GM19324 (cell line): ENCODE results near the gene TTC28.

Source experiments
- ATAC-seq: cut with Tn5 transposase; IDR thresholded peaks from one replicate; pipeline ENCODE4 v1.9.1; 2021; ENCODE audit warnings: mild to moderate bottlenecking, moderate library complexity; ENCODE audit not compliant: unreplicated experiment, low FRiP score

The TTC28 gene

DNA sequence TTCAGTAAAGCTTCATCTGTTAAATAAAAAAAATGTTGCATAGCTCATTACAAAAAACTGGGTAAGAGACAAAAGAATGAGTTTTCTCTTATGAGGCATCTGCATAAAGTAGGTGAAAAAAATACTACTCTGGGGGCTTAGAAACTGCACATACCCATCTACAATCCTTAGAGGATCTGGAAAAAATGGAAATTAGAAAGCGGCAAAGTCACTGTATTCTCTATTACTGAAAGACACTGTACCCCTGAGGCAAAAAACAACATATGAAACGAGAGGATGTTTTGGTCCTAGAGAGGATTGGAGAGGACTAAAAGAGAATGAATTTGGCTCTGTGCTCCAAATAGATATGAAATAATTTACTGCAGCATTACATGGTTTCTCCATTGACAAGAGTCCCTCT lies 553.8 kb downstream of the TTC28 start:
- no peak for ATAC-seq

- no peak for ATAC-seq
Observed at GRCh38 chr22:28123989-28124766, 555.5 kb downstream of the TTC28 start.

DNA sequence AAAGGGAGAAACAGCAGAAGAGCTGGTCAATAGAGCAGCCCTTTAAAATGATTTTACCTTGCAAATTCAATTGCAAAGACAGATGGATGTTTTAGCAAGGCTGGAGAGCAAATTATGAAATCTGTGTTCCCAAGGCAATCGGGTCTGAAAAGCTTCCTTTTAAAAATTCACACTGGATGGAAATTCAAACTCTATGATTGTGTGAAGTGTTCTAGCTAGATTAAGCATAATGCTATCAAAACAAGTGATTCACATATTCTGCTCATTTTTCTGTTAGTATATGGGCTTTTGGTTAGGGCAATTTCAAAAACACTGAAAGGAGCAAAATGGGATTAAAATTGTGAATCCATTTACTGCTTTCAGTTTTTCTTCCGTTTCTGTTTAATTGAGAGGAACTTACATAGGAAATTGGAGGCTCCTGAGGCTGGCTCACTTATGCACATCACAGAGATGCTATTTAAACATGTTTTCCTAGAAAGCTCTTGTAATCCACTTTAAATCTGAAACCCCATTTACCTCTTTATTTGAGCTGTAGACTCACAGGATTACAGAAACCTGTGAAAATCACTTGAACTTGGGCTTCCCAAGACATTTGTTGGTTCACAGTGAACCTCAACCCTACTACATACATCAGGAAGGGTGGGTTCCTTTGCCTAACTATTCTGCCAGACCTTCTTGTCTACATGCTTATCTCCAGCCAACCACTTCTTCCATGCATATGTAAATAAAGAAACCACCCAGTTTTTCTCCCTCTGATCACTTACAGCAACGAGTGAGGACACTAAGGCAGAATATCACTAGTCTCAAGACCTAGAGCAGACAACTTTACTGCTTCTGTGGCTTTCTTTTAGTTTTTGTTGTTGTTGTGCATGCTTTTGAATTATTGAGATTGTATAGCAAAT lies 558.7 kb downstream of the TTC28 start:
- ATAC-seq: no peak

DNA sequence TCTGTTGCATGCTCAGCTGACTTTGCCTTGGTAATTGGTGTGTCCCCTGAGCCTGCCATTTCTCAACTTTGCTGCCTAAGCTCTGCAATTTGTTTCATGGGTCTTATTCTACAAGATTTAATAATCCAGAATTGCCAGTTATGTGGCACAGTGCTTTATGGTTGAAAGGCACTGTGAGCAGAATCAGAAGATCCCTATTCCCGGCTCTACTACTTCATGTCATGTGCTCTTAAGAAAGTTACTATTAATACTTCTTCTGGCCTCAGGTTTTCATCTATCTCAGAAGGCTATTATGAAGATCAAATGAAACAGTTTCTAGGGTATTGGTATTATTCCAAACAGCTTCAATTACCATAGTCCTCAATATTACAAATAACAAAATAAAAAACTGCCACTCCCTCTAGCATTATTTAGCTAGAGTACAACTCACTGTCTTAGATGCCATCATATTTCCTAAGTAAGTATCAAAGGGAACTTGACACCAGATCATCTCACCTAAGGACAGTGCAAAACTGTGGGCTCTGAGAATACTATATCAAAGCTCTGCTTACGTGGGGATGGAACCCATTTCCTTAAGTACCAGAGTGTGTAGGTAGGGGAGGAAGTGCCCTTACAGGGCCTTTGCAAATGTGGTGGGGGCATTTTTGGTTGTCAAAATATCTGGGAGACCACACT lies 560.5 kb downstream of the TTC28 start:
- ATAC-seq: no peak

- no peak for ATAC-seq
Observed at GRCh38 chr22:28116219-28116673, 563.4 kb downstream of the TTC28 start.

DNA sequence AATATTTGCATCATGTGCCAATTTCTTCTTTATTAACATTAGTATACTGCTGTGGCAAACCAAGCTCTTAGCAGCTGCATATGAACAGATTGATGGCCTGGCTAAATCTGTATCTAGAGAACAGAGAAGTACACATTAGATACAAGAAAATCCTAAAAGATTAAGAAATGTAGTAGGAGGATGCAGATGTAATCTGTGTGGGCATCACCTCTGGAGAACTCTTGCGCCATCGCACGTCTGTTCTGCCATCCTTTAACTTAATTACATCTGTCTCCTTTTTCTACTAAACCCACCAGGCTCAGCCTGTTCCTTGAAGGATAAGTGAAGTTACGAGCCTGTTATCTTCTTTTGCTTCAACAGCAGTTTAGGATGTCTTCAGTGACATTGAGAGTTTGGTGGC lies 564.2 kb downstream of the TTC28 start:
- ATAC-seq: no peak

- ATAC-seq: no peak
Observed at GRCh38 chr22:28112548-28113043, 567.0 kb downstream of the TTC28 start.

- ATAC-seq: no peak
Observed at GRCh38 chr22:28112190-28112544, 567.5 kb downstream of the TTC28 start.

DNA sequence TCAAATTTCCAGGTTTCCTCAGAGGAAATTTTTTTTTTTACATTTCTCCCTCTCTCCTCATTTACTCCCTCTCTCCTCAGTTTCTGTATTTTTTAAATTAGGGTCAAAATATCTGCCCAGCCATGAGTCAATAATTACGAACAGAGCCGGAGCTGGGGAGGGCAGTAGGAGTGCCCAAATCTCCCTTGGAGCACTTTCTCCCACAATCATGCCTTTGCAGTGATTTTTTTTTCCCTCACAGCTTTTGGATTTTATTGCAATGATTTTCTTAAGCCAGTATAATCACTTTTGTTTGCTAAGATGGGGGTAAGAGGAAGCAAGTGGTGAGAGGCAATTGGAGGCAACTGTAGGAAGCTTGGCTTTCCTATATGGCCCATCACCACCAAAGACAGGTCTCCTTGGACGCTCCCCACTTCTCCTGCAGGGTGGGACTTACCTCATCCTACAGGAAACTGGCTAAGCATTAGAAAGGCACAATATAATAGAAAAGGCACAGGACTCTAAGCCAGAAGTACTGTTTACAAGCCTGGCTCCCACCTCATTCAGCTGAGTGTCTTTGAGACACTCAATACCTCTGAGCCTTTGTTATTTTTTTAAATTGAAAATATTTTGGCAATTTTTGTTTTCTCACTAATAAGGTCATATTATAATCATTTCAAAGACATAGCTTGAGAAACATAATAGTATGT lies 568.0 kb downstream of the TTC28 start:
- no peak for ATAC-seq

DNA sequence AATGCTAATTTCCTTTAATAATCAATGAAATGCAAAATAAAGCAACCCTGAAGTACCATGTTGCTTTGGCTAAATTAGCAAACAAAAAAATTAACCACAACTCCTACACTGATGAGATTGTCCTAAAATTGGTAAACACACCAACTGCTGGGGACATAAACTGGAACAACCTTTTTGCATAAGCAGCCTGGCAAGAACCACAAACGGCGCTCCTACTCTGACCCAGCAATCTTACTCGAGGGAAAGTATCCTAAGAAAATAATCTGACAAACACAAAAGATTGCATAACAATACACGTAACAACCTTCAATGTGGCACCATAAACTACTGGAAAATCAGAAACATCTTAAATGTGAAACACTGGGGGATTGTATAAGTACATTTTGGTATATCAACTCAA lies 570.8 kb downstream of the TTC28 start:
- no peak for ATAC-seq

DNA sequence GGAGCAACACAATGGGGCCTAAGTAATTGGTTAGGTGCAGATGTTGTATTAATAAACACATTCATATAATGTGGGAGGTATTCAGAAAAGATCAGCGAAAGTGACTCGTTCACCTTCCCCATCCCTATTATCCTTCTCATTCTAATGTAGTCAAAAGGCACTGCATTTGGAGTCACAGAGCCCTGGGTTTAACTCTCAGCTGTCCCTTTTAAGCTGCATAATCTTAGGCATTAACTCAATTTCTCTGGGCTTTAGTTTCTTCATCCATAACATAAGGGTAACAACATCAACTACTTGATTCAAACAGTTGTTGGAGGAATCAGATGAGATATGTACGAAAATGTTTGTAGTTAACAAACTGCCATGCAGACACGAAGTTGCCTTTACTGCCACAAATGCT lies 573.0 kb downstream of the TTC28 start:
- no peak for ATAC-seq

GRCh38 chr22:28105988-28106387 lies 573.7 kb downstream of the TTC28 start:
- ATAC-seq: no peak

DNA sequence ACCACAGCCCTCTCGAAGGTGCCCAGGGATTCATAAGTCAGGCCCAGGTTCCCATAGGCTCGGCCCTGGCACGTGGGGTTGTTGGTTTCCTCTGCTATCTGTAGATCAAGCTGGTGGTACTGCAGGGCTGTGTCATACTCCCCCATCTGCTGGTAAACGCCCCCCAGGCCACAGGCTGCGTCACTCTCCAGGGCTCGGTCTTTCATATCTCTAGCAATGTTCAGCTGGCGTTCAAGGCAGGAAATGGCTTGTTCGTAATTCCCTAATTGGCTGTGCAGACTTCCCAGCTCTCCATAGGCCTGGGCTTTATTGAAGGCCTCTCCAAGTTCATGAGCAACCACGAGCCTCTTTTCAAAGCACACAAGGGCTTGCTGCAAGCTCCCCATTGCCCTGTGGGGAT lies 574.2 kb downstream of the TTC28 start:
- ATAC-seq: no peak

- no peak for ATAC-seq
Observed at GRCh38 chr22:28103596-28103995, 576.0 kb downstream of the TTC28 start.

GRCh38 chr22:28102151-28102812 lies 577.4 kb downstream of the TTC28 start:
- no peak for ATAC-seq

DNA sequence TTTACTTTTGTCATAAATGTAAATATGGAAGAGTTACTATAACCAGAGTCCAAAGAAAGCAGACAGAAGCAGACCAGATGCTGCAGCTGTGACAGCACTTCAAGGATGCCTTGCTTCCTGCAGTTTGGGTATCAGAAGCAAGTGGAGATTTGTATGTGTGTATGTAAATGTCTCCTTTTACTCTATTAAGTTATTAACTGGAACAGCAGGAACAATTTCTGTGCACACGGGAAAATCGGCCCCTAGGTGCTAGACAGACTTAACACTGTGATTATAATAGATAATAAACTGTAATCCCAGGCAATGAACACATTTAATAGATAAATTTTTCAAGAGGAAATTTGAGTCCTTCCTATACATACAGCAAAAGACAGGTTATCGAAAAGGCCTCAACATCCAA lies 582.0 kb downstream of the TTC28 start:
- ATAC-seq: no peak

GRCh38 chr22:28096161-28096560 lies 583.5 kb downstream of the TTC28 start:
- ATAC-seq: no peak

GRCh38 chr22:28095316-28096095 lies 584.1 kb downstream of the TTC28 start:
- no peak for ATAC-seq

GRCh38 chr22:28094771-28095170 lies 584.9 kb downstream of the TTC28 start:
- ATAC-seq: no peak
